HG02870 (cell line): Measurements from ENCODE around the gene SLC25A46.
"Not testable (repeated sequence)": the region's sequence is repeated elsewhere in the genome, so short reads cannot be mapped to it uniquely, and the experiment has no call there.

ENCODE experiments used
- ATAC-seq: cut with Tn5 transposase; IDR thresholded peaks from one replicate; pipeline ENCODE4 v1.9.1; 2021; ENCODE audit warnings: mild to moderate bottlenecking, moderate library complexity; ENCODE audit not compliant: unreplicated experiment

Gene SLC25A46

DNA sequence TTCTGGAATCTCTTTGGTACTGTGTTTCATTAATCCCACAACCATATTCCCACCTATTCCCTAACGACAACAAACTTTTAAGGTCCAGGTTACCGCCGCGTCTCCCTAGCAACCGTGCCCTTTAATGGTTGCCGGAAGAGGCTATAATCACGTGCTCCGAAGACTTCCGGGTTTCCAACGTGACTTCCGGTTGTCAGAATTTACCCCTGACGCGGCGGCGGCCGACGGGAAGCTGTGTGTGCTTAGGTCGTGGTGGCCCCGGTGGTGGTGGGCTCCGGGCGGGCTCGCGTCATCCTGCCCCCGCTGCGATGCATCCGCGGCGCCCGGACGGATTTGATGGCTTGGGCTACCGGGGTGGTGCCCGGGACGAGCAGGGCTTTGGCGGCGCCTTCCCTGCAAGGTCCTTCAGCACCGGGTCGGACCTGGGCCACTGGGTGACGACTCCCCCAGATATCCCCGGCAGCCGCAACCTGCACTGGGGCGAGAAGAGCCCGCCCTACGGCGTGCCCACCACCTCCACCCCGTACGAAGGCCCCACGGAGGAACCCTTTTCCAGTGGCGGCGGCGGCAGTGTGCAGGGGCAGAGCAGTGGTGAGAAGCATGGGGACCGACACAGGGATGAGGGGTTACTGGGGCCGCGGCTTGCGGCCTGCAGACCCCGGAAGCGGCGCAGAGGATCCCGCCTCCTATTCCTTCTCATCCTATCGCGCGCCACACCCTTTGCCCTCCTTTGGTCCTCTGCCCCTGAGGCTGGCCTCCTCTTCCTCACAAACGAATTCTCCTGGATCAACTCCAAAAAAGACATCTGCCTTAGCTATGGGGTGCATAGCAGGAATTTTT lies at the start of gene SLC25A46:
SLC25A46 (plus strand) TSS at position 196 of the 840 bp plus-strand sequence; CDS start at position 309, 113 bp downstream.
- peak; percentile 95 for ATAC-seq

DNA sequence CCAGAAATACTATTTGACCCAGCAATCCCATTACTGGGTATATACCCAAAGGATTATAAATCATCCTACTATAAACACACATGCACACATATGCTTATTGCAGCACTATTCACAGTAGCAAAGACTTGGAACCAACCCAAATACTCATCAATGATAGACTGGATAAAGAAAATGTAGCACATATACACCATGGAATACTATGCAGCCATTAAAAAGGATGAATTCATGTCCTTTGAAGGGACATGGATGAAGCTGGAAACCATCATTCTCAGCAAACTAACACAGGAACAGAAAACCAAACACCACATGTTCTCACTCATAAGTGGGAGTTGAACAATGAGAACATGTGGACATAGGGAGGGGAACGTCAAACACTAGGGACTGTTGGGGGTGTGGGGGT lies 48.2 kb upstream of the SLC25A46 start:
- ATAC-seq: not testable (repeated sequence)

GRCh38 chr5:110692669-110693068 lies 46.1 kb upstream of the SLC25A46 start:
- ATAC-seq: not testable (repeated sequence)

DNA sequence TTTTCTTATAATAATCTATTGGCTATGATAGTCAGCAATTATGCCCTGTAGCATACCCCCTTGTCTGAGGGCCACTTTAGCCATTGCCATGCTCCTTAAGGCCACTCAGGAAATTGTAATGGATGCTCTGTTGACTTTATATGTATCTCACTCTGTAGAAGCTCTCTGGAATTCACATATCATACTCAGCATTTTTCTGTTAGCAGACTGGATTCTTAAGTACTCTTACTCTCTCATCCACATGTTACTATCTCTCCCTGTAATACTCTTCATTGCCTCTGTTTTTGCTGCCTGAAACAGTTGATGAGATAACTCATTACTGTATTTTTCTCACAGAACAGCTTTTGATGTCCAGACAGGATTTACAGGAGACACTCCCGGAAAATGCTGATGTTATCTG lies 36.5 kb upstream of the SLC25A46 start:
- no peak for ATAC-seq

DNA sequence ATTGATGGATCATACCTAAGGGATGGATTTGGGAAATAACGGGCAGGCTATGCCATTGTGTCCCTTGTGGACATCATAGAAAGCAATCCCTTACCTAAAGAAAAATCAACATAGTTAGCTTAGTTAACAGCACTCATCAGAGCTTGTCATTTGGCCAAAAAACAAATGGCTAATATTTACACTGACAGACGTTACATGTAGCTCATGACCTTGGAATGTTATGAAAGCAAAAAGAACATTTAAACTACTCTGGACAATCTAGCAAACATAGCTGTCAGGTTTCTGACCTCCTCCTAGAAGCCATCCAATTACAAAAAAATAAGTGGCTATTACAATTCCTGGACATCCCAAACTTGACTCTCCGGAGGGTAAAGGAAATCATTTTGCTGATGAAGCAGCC lies 36.1 kb upstream of the SLC25A46 start:
- no peak for ATAC-seq

DNA sequence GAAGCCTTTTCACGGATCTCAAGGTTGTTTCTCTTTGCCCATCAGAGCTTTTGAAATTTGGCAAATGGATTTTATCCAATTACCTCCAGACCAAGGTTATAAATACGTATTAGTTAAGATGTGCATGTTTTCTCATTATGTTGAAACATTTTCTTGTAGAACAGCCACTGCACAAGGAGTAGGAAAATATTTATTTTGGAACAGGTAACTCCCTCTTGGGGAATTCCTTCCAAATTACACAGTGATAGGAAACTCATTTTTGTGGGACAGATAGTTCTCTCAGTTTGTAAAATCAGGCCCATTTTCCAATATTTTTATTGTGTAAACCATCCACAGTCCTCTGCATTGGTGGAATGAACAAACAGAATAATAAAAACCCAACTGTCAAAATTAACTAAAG lies 35.3 kb upstream of the SLC25A46 start:
- ATAC-seq: no peak

GRCh38 chr5:110705349-110705748 lies 33.5 kb upstream of the SLC25A46 start:
- no peak for ATAC-seq

DNA sequence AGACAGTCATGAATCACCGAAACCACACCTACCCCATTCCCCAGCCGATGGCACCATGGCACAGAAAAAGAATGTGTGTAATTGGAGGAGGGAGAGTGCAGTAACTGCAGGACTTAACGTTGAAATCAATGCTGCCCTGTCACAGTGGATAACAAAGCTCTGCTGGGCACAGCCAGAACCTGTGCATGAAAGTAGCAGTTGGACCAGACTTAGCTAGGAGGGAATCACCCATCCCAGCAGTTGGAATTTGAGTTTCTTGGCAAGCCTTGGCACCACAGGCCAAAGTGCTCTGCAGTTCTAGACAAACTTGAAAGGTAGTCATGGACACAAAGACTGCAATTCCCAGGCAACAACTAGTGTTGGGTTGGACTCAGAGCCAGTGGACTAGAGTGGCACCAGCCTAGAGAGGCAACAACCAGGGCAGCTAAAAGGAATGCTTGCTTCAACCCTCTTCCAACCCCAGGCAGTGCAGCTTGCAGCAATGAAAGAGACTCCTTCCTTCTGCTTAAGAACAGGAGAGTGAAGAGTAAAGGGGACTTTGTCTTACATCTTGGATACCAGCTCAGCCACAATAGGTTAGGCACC lies 31.5 kb upstream of the SLC25A46 start:
- no peak for ATAC-seq

DNA sequence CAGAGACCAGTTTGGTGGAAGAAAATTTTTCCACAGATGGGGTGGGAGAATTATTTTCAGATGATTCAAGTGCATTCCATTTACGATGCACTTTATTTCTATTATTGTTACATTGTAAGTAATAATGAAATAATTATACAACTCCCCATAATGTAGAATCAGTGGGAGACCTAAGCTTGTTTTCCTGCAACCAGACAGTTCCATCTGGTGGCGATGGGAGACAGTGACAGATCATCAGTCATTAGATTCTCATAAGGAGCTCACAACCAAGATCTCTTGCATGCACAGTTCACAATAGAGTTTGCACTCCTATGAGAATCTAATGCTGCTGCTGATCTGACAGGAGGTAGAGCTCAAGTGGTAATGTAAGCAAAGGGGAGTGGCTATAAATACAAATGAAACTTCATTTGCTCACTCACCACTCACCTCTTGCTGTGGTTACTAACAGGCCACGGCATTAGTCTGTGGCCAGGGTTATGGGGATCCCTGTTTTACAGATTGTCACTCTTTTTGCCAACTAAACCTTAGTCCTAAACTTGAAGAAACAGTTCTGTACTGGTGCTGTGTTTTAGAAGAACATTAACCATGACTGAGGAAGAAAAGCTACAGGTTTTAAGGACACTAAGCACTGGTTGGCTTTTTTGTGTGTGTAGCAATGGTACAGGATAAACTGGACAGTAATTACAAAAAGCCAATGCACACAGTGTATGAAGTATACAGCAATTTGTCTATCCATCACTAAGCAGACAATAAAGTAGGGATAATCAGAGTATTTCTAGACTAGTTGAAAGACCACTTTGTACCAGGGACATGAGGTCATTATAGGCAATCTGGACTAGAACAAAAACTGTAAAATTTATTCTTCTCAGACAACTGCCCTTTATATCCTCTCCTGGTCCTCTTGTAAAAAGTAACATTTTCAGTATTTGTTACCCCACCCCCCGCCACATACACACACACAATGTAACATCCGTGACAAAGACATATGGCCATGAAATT lies 22.3 kb upstream of the SLC25A46 start:
- ATAC-seq: no peak

GRCh38 chr5:110718311-110718710 lies 20.5 kb upstream of the SLC25A46 start:
- no peak for ATAC-seq

DNA sequence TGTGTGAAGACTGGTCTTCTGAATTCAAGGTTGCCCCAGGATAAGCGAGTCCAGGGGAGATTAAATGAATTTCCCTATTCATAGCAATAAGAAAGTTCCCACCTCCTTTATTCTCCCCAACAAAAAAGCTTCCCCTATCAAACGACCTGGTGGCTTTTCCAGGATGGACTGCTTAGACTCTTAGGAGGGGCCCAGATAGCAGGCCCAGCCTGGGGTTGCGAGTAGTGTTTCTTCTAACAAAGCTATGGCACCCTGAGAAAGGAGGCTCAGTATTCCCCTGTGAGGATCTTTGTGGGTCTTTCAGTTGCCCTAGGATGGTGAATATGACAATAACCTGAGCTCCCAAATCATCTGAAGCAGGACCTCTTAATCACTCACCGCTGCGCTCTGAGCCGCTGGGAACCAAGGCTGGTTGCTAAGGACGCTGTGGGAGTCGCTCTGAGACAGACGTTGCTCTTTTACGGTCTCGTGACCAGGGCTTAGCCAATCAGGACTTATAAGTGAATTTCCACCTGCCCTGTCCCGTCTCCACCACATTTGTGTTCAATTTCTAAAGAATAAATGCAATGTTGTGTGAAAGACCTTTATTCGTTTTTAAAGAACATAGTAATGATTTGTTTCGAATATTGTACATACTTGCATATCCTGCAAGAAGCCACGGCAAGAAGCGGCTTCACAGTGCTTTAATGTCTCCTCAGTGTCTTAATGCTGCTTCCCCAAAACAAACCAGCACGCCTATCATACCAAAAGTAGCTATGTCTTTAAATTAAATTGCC lies 12.4 kb upstream of the SLC25A46 start, which contains the start of gene TMEM232:
TMEM232 (minus strand) TSS at position 423 of the 776 bp plus-strand sequence. CDS start 59,319 bp downstream, outside the sequence.
- no peak for ATAC-seq

DNA sequence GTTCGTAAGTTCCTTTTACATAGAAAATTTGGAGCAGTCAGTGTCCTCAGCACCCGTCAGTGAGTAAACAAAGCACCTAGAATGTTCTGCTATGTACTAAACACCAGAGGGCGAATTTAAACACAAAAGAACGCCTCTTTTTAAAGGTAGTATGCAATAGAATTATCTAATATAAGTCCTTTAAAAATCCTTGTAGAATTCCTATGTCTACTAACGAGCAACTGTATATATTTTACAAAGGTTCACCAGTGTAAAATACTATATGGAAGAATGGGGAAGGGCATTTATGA lies 11.8 kb upstream of the SLC25A46 start:
- ATAC-seq: no peak

DNA sequence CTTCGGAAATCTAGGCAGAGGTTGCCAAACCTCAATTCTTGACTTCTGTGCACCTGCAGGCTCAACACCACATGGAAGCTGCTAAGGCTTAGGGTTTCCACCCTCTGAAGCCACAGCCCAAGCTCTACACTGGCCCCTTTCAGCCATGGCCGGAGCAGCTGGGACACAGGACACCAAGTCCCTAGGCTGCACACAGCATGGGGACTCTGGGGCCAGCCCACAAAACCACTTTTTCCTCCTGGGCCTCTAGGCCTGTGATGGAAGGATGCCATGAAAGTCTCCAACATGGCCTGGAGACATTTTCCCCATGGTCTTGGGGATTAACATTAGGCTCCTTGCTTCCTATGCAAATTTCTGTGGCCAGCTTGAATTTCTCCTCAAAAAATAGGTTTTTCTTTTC lies 7.3 kb upstream of the SLC25A46 start:
- not testable (repeated sequence) for ATAC-seq

DNA sequence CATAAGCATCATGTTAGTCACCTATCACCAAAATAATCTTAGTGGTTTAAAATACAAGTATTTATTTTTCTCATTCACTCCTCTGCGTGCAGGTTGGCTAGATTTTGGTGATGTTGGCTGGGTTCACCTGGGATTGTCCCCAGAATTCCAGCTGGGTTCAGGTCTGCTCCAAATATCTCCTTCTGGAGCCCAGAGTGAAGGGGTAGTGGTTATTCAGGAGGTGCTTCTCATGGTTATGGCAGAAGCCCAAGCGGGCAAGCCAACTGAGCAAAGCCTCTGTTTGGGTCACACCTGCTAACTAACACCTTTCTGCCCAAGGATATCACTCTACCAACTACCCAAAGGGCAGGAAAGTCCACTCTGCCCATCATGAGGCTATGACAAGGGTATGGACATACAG lies 4.7 kb upstream of the SLC25A46 start:
- ATAC-seq: no peak

DNA sequence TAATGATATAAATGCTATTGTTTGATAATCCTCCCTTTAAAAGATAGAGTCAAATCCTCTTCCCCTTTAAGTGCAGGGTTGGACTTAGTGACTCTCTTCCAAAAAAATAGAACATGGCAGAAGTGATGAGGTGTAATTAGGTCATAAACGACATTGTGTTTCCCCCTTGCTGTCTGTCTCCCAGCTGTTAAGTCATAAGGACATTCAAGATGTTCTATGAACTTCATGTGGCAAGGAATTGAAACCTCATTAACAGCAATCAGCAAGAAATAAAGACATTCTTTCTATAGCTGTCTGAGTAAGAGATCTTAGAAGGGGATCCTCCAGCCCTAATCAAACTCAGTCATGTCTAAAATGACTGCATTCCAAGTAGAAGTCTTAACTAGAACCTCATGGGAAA lies 3.3 kb upstream of the SLC25A46 start:
- no peak for ATAC-seq

DNA sequence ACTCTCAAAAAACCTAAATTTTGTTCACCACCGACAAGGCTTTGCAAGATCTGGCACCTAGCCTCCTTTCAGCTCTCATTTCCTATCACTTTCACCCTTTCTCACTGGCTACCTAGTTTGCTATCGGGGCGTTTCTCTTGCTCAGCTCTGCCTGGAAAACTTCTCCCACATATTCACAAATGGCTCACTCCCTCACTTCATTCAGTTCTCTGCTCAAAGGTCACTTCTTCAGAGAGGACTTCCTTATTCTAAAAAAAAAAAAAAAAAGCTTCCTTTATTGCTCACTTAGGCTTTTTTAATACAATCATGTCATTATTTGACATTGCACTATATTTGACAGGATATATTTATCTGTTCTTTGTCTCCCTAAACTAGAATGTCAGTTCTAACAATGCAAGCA lies 2.1 kb upstream of the SLC25A46 start:
- ATAC-seq: no peak

GRCh38 chr5:110738503-110738811 lies 350 bp upstream of the SLC25A46 start:
- ATAC-seq: peak; percentile 62

DNA sequence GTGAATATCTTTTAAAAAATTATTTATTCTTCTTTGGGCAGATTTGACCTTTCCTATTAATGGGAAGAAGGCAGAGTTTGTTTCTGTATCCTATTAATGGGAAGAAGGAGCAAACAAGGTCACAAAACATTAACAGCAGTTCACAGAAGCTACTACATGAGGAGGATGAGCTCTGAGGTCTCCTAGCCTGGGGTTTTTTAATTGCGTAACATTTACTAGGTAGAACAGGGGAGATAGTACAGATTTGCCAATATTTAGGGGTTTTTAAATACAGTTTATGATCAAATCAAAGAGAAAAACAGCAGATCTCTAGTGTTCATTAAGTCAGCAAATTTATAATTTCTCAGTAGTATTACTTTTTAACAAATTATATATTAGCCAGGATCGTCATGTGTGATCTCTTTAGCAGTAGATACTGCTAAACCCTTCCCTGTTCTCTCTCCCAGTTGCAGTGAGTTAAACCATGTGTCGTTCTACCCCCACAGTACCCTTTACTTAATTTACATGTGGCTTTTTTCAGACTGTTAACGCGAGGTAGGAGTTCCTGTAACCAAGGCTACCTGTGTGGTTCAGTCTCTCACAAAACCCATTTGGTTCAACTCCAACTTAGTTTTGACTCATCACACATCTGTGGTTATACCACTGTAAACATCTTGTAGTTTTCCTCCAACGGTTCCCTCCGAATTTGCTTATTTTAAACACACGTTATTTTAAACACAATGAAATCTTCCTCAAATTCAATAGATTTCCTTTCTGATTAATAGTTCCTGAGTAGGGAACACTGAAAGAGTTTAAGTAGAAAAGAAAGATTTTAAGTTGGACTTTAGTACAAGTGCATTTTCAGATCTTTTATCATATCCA lies 13.3 kb downstream of the SLC25A46 start:
- ATAC-seq: peak; percentile 96

DNA sequence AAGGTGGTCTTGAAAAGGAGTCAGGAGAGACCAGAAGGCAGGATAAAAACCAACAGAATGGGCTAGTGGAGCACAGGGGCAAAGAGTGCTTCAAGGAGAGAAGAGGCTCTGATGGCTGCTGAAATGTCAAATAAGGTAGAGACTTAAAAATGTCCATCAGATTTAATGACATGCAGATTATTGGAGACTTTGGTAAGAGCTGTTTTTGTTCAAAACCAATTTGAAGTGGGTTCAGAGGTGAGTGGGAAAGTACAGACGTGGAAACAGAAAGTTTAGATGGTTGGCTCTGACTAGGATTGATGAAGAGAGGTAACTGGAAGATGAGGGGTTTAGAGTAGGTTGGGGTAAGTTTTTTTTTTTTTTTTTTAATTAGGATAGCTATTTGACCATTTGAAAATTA lies 14.1 kb downstream of the SLC25A46 start:
- ATAC-seq: peak; percentile 31

DNA sequence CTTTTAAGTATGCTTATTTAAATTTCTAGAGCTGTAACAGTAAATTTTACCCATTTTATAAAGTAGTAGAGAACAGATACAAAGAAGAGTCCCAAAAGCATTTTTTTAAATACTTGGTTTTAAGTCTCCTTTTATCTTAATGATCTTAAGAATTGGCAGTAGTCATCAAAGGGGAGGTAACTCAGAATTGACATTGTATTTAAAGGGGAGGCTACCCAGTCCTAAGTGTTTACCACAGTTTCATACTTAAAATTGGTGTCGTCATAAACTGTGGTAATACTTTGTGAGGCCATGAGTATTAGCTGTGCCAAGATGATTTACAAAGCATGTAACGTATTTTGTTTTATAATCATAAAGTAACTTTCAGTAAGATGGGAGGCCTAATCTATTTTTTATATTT lies 14.8 kb downstream of the SLC25A46 start:
- ATAC-seq: no peak
